Gastroesophageal sphincter (tissue), 4 donors: ENCODE data around the gene TTC7B. TPM values are rescaled to one million over a fixed set of nuclear protein-coding genes. Genes with fewer than 3 reads are reported as not detected.

Experiments
- ATAC-seq: fragments of 150-250 bp; one replicate; pipeline ENCODE4 v1.9.1; 2016; ENCODE audit warnings: mild to moderate bottlenecking, moderate library complexity
- H3K27ac ChIP-seq, 4 donors: fragments of 200-600 bp; sonication (generic) in 3 of 4; 1 replicate in 3 of 4; 2 replicates in 1 of 4; pipeline ENCODE4 v1.5.1; 2016 to 2019
- H3K27me3 ChIP-seq: fragments of 200-600 bp; sonication (generic); one replicate; pipeline ENCODE4 v1.5.1; 2019
- H3K36me3 ChIP-seq, 2 donors: fragments of 200-600 bp; sonication (generic); one replicate each; pipeline ENCODE4 v1.5.1; 2019; ENCODE audit warnings: control low read depth in 1 of 2
- H3K4me1 ChIP-seq, 3 donors: fragments of 200-600 bp; sonication (generic); 1 replicate in 2 of 3; 2 replicates in 1 of 3; pipeline ENCODE4 v1.5.1; 2016 to 2019; ENCODE audit warnings: control low read depth in 2 of 3
- H3K4me3 ChIP-seq, 2 donors: fragments of 200-600 bp; sonication (generic); one replicate each; pipeline ENCODE4 v1.5.1; 2019; ENCODE audit warnings: mild to moderate bottlenecking in 1 of 2, moderate library complexity in 1 of 2
- H3K9me3 ChIP-seq, 3 donors: fragments of 200-600 bp; sonication (generic); one replicate each; pipeline ENCODE4 v1.5.1; 2017 to 2019; ENCODE audit warnings: control low read depth in 2 of 3
- CTCF ChIP-seq, 4 experiments: fragments of 200-600 bp in 2 of 4; fragments of 450-650 bp in 2 of 4; sonication (generic) in 1 of 4; IDR thresholded peaks; one replicate each; pipeline ENCODE4 v1.5.1; 2017 to 2019; ENCODE audit warnings: antibody characterized with exemption in 4 of 4, mild to moderate bottlenecking in 2 of 4, moderate library complexity in 2 of 4
- EP300 ChIP-seq: sonication (generic); formaldehyde crosslinking; IDR thresholded peaks from one replicate; pipeline ENCODE4 v1.6.1; 2017; ENCODE audit warnings: antibody characterized with exemption, mild to moderate bottlenecking
- POLR2A ChIP-seq, 2 donors: fragments of 450-650 bp; IDR thresholded peaks; one replicate each; pipeline ENCODE4 v1.6.1; 2017; ENCODE audit warnings: antibody characterized with exemption in 2 of 2, mild to moderate bottlenecking in 2 of 2, moderate library complexity in 1 of 2
- POLR2AphosphoS5 ChIP-seq: sonication (generic); formaldehyde crosslinking; IDR thresholded peaks from one replicate; pipeline ENCODE4 v1.6.1; 2017; ENCODE audit warnings: antibody characterized with exemption
- WGBS, 2 donors: methylation state at CpG; one replicate each; pipeline ENCODE4 v1.1.5; 2018; ENCODE audit warnings: low coverage in 1 of 2; 5-methylcytosine and 5-hydroxymethylcytosine counted together
- total RNA-seq, 4 donors: library from RNA; depleted of rRNA; stranded (reverse); fragments of >200 nt; gene quantifications; one replicate each; pipeline ENCODE4 v1.1.0, GENCODE V29; 2016

Gene TTC7B
- total RNA-seq, 4 donors from 2014 or later, result 59.0 to 170 (median 64.1) TPM

- Histone ChIP-seq H3K9me3 (peaks cover 0 to 13% (median 0%) of the 10 kb centered on the region in 3 donors), H3K4me3 (no peak overlapping the region), H3K36me3 (no peaks in the 10 kb centered on the region), H3K27me3 (no peaks in the 10 kb centered on the region), H3K4me1 (peaks cover 0 to 16% (median 4%) of the 10 kb centered on the region in 3 donors), H3K27ac (no peak overlapping the region)
- ATAC-seq, result no peak
- TF ChIP-seq EP300 (no peak), POLR2AphosphoS5 (no peak), CTCF (IDR thresholded peaks at IDR 0.05) (no peak), POLR2A (IDR thresholded peaks at IDR 0.05) (no peak)
Observed at GRCh38 chr14:90747909-90748308, 68.3 kb downstream of the TTC7B start.

GRCh38 chr14:90743826-90744225 lies 72.4 kb downstream of the TTC7B start:
- peaks cover 0 to 7% of the 10 kb centered on the region in 2 donors for H3K36me3 ChIP-seq
- H3K4me1 ChIP-seq, result peaks cover 4 to 37% (median 8%) of the 10 kb centered on the region in 3 donors
- TF ChIP-seq CTCF (IDR thresholded peaks at IDR 0.05) (no peak), POLR2A (IDR thresholded peaks at IDR 0.05) (no peak)
- H3K27ac ChIP-seq, result peak overlapping the region; percentile 2 to 65 (median 44)
- H3K4me3 ChIP-seq, result no peak overlapping the region
- no peaks in the 10 kb centered on the region for H3K27me3 ChIP-seq
- no peaks in the 10 kb centered on the region for H3K9me3 ChIP-seq
- ATAC-seq, result no peak
- 74 to 80% methylated on average over 1 to 8 of the region's 10 CpGs for WGBS, 2 donors

- ATAC-seq, result no peak
Observed at GRCh38 chr14:90743425-90743824, 72.8 kb downstream of the TTC7B start.

GRCh38 chr14:90742729-90743128 lies 73.5 kb downstream of the TTC7B start:
- Histone ChIP-seq H3K27me3 (no peaks in the 10 kb centered on the region), H3K27ac (peak overlapping the region; percentile 29 to 65 (median 56)), H3K4me3 (no peak overlapping the region), H3K4me1 (peaks cover 4 to 37% (median 8%) of the 10 kb centered on the region in 3 donors), H3K36me3 (peaks cover 0 to 7% of the 10 kb centered on the region in 2 donors), H3K9me3 (no peaks in the 10 kb centered on the region)
- WGBS, 2 donors, result 23 to 38% methylated on average over 4 to 5 of the region's 6 CpGs
- ATAC-seq, result no peak
- TF ChIP-seq POLR2A (IDR thresholded peaks at IDR 0.05), result no peak
- TF ChIP-seq POLR2AphosphoS5, result no peak
- no peak for TF ChIP-seq CTCF (IDR thresholded peaks at IDR 0.05)
- TF ChIP-seq EP300, result no peak

More at GRCh38 chr14:90743425-90743824, 72.8 kb downstream of the TTC7B start:
- H3K9me3 ChIP-seq, result no peaks in the 10 kb centered on the region
- H3K27me3 ChIP-seq, result no peaks in the 10 kb centered on the region
- H3K36me3 ChIP-seq, result peaks cover 0 to 7% of the 10 kb centered on the region in 2 donors
- H3K27ac ChIP-seq, result peak overlapping the region; percentile 29 to 65 (median 56)
- H3K4me1 ChIP-seq, result peaks cover 4 to 37% (median 8%) of the 10 kb centered on the region in 3 donors
- 3 to 7% methylated on average over 3 of the region's 3 CpGs for WGBS, 2 donors
- TF ChIP-seq EP300 (no peak), CTCF (IDR thresholded peaks at IDR 0.05) (no peak), POLR2A (IDR thresholded peaks at IDR 0.05) (no peak), POLR2AphosphoS5 (no peak)
- no peak overlapping the region for H3K4me3 ChIP-seq

- H3K4me3 ChIP-seq, result no peak overlapping the region
- peak overlapping the region; percentile 29 to 65 (median 56) for H3K27ac ChIP-seq
- H3K27me3 ChIP-seq, result no peaks in the 10 kb centered on the region
- TF ChIP-seq EP300, result no peak
- no peak for TF ChIP-seq POLR2A (IDR thresholded peaks at IDR 0.05)
- no peak for TF ChIP-seq POLR2AphosphoS5
- TF ChIP-seq CTCF (IDR thresholded peaks at IDR 0.05), result no peak
- no peak for ATAC-seq
- peaks cover 0 to 7% of the 10 kb centered on the region in 2 donors for H3K36me3 ChIP-seq
- WGBS, 2 donors, result 61 to 90% methylated on average over 1 to 2 of the region's 2 CpGs
- H3K4me1 ChIP-seq, result peaks cover 4 to 37% (median 8%) of the 10 kb centered on the region in 3 donors
- no peaks in the 10 kb centered on the region for H3K9me3 ChIP-seq
Observed at GRCh38 chr14:90742252-90742651, 74.0 kb downstream of the TTC7B start.
